ENCODE results near the gene GRM1. TPM values are rescaled to one million over a fixed set of nuclear protein-coding genes. Genes with fewer than 3 reads are reported as not detected.

Gene GRM1
- total RNA-seq, 1 donor from 2014 or later, result not detected

GRCh38 chr6:146481527-146481926 is 452.7 kb downstream of the GRM1 start:
- H3K4me3 ChIP-seq, result no peak overlapping the region
- intact Hi-C loops (cut with DNase I), result no loop called here
- H3K9me3 ChIP-seq, result no peaks in the 10 kb centered on the region
- DNase-seq (ENCODE audit: extremely low spot score in 2 of 2), result no peak
- no peaks in the 10 kb centered on the region for H3K36me3 ChIP-seq
- H3K4me1 ChIP-seq, result no peaks in the 10 kb centered on the region
- TF ChIP-seq POLR2AphosphoS5 (IDR thresholded peaks at IDR 0.05; ENCODE audit: insufficient read depth in 1 of 2, low read depth in 1 of 2) (no peak), POLR2A (IDR thresholded peaks at IDR 0.05) (no peak)
- TF ChIP-seq, protein P1, sequence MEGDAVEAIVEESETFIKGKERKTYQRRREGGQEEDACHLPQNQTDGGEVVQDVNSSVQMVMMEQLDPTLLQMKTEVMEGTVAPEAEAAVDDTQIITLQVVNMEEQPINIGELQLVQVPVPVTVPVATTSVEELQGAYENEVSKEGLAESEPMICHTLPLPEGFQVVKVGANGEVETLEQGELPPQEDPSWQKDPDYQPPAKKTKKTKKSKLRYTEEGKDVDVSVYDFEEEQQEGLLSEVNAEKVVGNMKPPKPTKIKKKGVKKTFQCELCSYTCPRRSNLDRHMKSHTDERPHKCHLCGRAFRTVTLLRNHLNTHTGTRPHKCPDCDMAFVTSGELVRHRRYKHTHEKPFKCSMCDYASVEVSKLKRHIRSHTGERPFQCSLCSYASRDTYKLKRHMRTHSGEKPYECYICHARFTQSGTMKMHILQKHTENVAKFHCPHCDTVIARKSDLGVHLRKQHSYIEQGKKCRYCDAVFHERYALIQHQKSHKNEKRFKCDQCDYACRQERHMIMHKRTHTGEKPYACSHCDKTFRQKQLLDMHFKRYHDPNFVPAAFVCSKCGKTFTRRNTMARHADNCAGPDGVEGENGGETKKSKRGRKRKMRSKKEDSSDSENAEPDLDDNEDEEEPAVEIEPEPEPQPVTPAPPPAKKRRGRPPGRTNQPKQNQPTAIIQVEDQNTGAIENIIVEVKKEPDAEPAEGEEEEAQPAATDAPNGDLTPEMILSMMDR (IDR thresholded peaks at IDR 0.05), result no peak
- no peaks in the 10 kb centered on the region for H3K27me3 ChIP-seq
- no peak overlapping the region for H3K27ac ChIP-seq

GRCh38 chr6:146484411-146484810 is 455.5 kb downstream of the GRM1 start:
- H3K4me1 ChIP-seq, result no peaks in the 10 kb centered on the region
- H3K27ac ChIP-seq, result no peak overlapping the region
- no peaks in the 10 kb centered on the region for H3K9me3 ChIP-seq
- no peak overlapping the region for H3K4me3 ChIP-seq
- no peak for DNase-seq (ENCODE audit: extremely low spot score in 2 of 2)
- H3K27me3 ChIP-seq, result no peaks in the 10 kb centered on the region
- no peaks in the 10 kb centered on the region for H3K36me3 ChIP-seq
- intact Hi-C loops (cut with DNase I), result no loop called here
- TF ChIP-seq, protein P1 (IDR thresholded peaks at IDR 0.05), result no peak
- TF ChIP-seq POLR2A (IDR thresholded peaks at IDR 0.05), result no peak
- no peak for TF ChIP-seq POLR2AphosphoS5 (IDR thresholded peaks at IDR 0.05; ENCODE audit: insufficient read depth in 1 of 2, low read depth in 1 of 2)

Small RNA genes lying within 50 kb of the gene (small RNA-seq; reads per million reads assigned to genes)
- not detected for gene RNA5SP222

Other genes with a start within 250 kb of the GRM1 start
- gene FBXO30, start 214.3 kb upstream of the GRM1 start, total RNA-seq, result 9.1 TPM
- 36.1 TPM for gene SHPRH, start 64.7 kb upstream of the GRM1 start, total RNA-seq